H1 (cell line): ENCODE measurements around the gene C1GALT1. TPM values are rescaled to one million over a fixed set of nuclear protein-coding genes. Genes with fewer than 3 reads are reported as not detected.

Source experiments
- CTCF ChIA-PET: fragments of 300-600 bp; sonication (Branson Sonifier 250); formaldehyde crosslinking; loops from one replicate; lab custom pipeline; 2021; ENCODE audit not compliant: partially characterized antibody; lab: Charles Lee
- POLR2A ChIA-PET: fragments of 300-600 bp; sonication (Branson Sonifier 250); formaldehyde crosslinking; loops from one replicate; lab custom pipeline; 2021; ENCODE audit warnings: inconsistent platforms; ENCODE audit not compliant: partially characterized antibody; lab: Charles Lee
- DNase-seq, 2 experiments: peaks; one replicate each; pipeline versions ENCODE4 v3.0.0 to v3.0.0-alpha.2; 2010 to 2022; ENCODE audit warnings: low spot score in 2 of 2, low read depth in 1 of 2, mixed read lengths in 1 of 2
- FAIRE-seq: peaks from 2 replicates; lab custom pipeline; 2011; peaks lifted over from hg19 to GRCh38; lab: Jason Lieb, UNC
- H2AFZ ChIP-seq: 2 replicates; pipeline ENCODE4 v1.8.1; 2012; ENCODE audit warnings: low read length, inconsistent platforms
- H2AK5ac ChIP-seq: 2 replicates; pipeline ENCODE4 v1.6.1; 2013; ENCODE audit warnings: low read depth, low read length
- H2BK120ac ChIP-seq: replicated peaks from 2 replicates; pipeline ENCODE3; 2013; ENCODE audit warnings: low read depth, low read length, inconsistent platforms
- H2BK12ac ChIP-seq: 2 replicates; pipeline ENCODE4 v1.6.1; 2013; ENCODE audit warnings: low read depth, low read length
- H2BK15ac ChIP-seq: 2 replicates; pipeline ENCODE4 v1.6.1; 2013; ENCODE audit warnings: low read length
- H2BK20ac ChIP-seq: 2 replicates; pipeline ENCODE4 v1.6.1; 2013; ENCODE audit warnings: low read length
- H2BK5ac ChIP-seq: 2 replicates; pipeline ENCODE4 v1.6.1; 2013; ENCODE audit warnings: low read depth, low read length
- H3K14ac ChIP-seq: 2 replicates; pipeline ENCODE4 v1.6.1; 2013; ENCODE audit warnings: inconsistent platforms; ENCODE audit not compliant: insufficient read length
- H3K18ac ChIP-seq: 2 replicates; pipeline ENCODE4 v1.6.1; 2013; ENCODE audit warnings: low read length; ENCODE audit errors: extremely low read depth
- H3K23ac ChIP-seq: 2 replicates; pipeline ENCODE4 v1.6.1; 2013; ENCODE audit warnings: inconsistent platforms; ENCODE audit not compliant: insufficient read length
- H3K23me2 ChIP-seq: 2 replicates; pipeline ENCODE4 v1.6.1; 2013; ENCODE audit warnings: low read depth, low read length
- H3K27ac ChIP-seq: 2 replicates; pipeline ENCODE4 v1.6.1; 2011; ENCODE audit warnings: low read depth, low read length, inconsistent platforms
- H3K27me3 ChIP-seq, 4 experiments: replicated peaks in 1 of 4; 1 replicate in 1 of 4; 2 replicates in 3 of 4; pipeline versions ENCODE4 v1.6.1 to v1.8.1; 2011 to 2013; ENCODE audit warnings: low read length in 3 of 4, mild to moderate bottlenecking in 3 of 4, inconsistent platforms in 2 of 4, mixed read lengths in 2 of 4, moderate library complexity in 1 of 4; ENCODE audit not compliant: control insufficient read depth in 3 of 4, insufficient read depth in 3 of 4; ENCODE audit errors: extremely low read depth in 1 of 4
- H3K36me3 ChIP-seq, 4 experiments: 2 replicates each; pipeline versions ENCODE4 v1.6.1 to v1.8.1; 2011 to 2013; ENCODE audit warnings: mild to moderate bottlenecking in 4 of 4, low read length in 3 of 4, moderate library complexity in 2 of 4, control low read depth in 1 of 4, inconsistent platforms in 1 of 4; ENCODE audit not compliant: insufficient read depth in 4 of 4, control insufficient read depth in 2 of 4
- H3K4ac ChIP-seq: replicated peaks from 2 replicates; pipeline ENCODE3; 2013; ENCODE audit warnings: low read length, low read depth, mixed read lengths, inconsistent platforms; ENCODE audit not compliant: insufficient read length
- H3K4me1 ChIP-seq, 4 experiments: replicated peaks in 1 of 4; 1 replicate in 1 of 4; 2 replicates in 3 of 4; pipeline versions ENCODE4 v1.6.1 to v1.8.1; 2011 to 2013; ENCODE audit warnings: low read length in 3 of 4, inconsistent platforms in 2 of 4, mixed read lengths in 1 of 4; ENCODE audit not compliant: insufficient read depth in 4 of 4, control insufficient read depth in 3 of 4
- H3K4me2 ChIP-seq, 2 experiments: 2 replicates each; pipeline versions ENCODE4 v1.6.1 to v1.8.1; 2011 to 2013; ENCODE audit warnings: low read depth in 2 of 2, low read length in 2 of 2, control low read depth in 1 of 2, inconsistent platforms in 1 of 2, mild to moderate bottlenecking in 1 of 2; ENCODE audit not compliant: insufficient read depth in 1 of 2
- H3K4me3 ChIP-seq, 4 experiments: fragments of 200-600, 300-600 bp in 1 of 4; sonication (generic), shearing (Covaris generic), sonication (Bioruptor Twin) in 1 of 4; 2 replicates each; pipeline versions ENCODE4 v1.5.1 to v1.8.1; 2011 to 2016; ENCODE audit warnings: low read length in 4 of 4, low read depth in 3 of 4, control low read depth in 2 of 4, inconsistent platforms in 2 of 4, mild to moderate bottlenecking in 2 of 4, mixed read lengths in 1 of 4, moderate library complexity in 1 of 4; ENCODE audit not compliant: insufficient read depth in 2 of 4; ENCODE audit errors: extremely low read depth in 1 of 4
- H3K56ac ChIP-seq: replicated peaks from 2 replicates; pipeline ENCODE3; 2013; ENCODE audit warnings: low read depth, mild to moderate bottlenecking, mixed read lengths, low read length, inconsistent platforms; ENCODE audit not compliant: insufficient read length
- H3K79me1 ChIP-seq: 2 replicates; pipeline ENCODE4 v1.6.1; 2013; ENCODE audit warnings: low read depth, low read length, control low read depth
- H3K79me2 ChIP-seq, 2 experiments: 2 replicates each; pipeline versions ENCODE4 v1.6.1 to v1.8.1; 2012 to 2013; ENCODE audit warnings: low read length in 2 of 2, mild to moderate bottlenecking in 2 of 2, inconsistent platforms in 1 of 2; ENCODE audit not compliant: insufficient read depth in 2 of 2, control insufficient read depth in 1 of 2
- H3K9ac ChIP-seq, 4 experiments: replicated peaks in 1 of 4; 1 replicate in 1 of 4; 2 replicates in 3 of 4; pipeline versions ENCODE4 v1.6.1 to v1.8.1; 2011 to 2013; ENCODE audit warnings: low read depth in 3 of 4, low read length in 3 of 4, control low read depth in 2 of 4, mild to moderate bottlenecking in 2 of 4, moderate library complexity in 2 of 4, inconsistent platforms in 1 of 4; ENCODE audit errors: extremely low read depth in 1 of 4
- H3K9me3 ChIP-seq, 2 experiments: 2 replicates each; pipeline versions ENCODE4 v1.6.1 to v1.8.1; 2012 to 2013; ENCODE audit warnings: mild to moderate bottlenecking in 2 of 2, moderate library complexity in 2 of 2, control low read depth in 1 of 2, inconsistent platforms in 1 of 2, low read depth in 1 of 2, low read length in 1 of 2, mixed read lengths in 1 of 2; ENCODE audit not compliant: insufficient read depth in 2 of 2
- H4K20me1 ChIP-seq, 2 experiments: replicated peaks in 1 of 2; 2 replicates each; pipeline versions ENCODE3 to v1.8.1; 2011 to 2013; ENCODE audit warnings: inconsistent platforms in 2 of 2, low read length in 2 of 2, mild to moderate bottlenecking in 1 of 2; ENCODE audit not compliant: insufficient read depth in 2 of 2, control insufficient read depth in 1 of 2
- H4K5ac ChIP-seq: 2 replicates; pipeline ENCODE4 v1.6.1; 2013; ENCODE audit warnings: low read length, low read depth, mixed read lengths, inconsistent platforms; ENCODE audit not compliant: insufficient read length
- H4K8ac ChIP-seq: 2 replicates; pipeline ENCODE4 v1.8.0; 2013; ENCODE audit warnings: mild to moderate bottlenecking, moderate library complexity, low read length, inconsistent platforms; ENCODE audit not compliant: insufficient read depth; ENCODE audit errors: extremely low read depth
- H4K91ac ChIP-seq: replicated peaks from 2 replicates; pipeline ENCODE3; 2013; ENCODE audit warnings: low read length, mixed read lengths, inconsistent platforms; ENCODE audit not compliant: insufficient read length
- CBX5 ChIP-seq: fragments of 300-800, 300-1000 bp; sonication (generic); IDR thresholded peaks from 2 replicates; pipeline ENCODE4 v1.7.1; 2016; ENCODE audit warnings: antibody characterized with exemption, low read length, low read depth
- CEBPB ChIP-seq: IDR thresholded peaks from 2 replicates; pipeline ENCODE4 v1.6.1; 2012; ENCODE audit warnings: low read depth, low read length
- CREB1 ChIP-seq: IDR thresholded peaks from 2 replicates; pipeline ENCODE4 v1.6.1; 2012; ENCODE audit warnings: inconsistent platforms
- E2F6 ChIP-seq: IDR thresholded peaks from 2 replicates; pipeline ENCODE4 v1.6.1; 2012; ENCODE audit warnings: inconsistent platforms
- EP300 ChIP-seq, 2 experiments: IDR thresholded peaks; 1 replicate in 1 of 2; 2 replicates in 1 of 2; pipeline ENCODE4 v1.6.1; 2011 to 2012; ENCODE audit warnings: low read depth in 2 of 2, low read length in 2 of 2, mild to moderate bottlenecking in 2 of 2, borderline replicate concordance in 1 of 2, inconsistent platforms in 1 of 2, moderate library complexity in 1 of 2
- HDAC2 ChIP-seq, 2 experiments: fragments of 300-600 bp in 1 of 2; sonication (generic) in 1 of 2; IDR thresholded peaks; 2 replicates each; pipeline ENCODE4 v1.6.1; 2011 to 2012; ENCODE audit warnings: low read depth in 2 of 2, low read length in 2 of 2, mild to moderate bottlenecking in 2 of 2, moderate library complexity in 2 of 2, borderline replicate concordance in 1 of 2, inconsistent platforms in 1 of 2
- RBBP5 ChIP-seq: IDR thresholded peaks from 2 replicates; pipeline ENCODE4 v1.7.1; 2012; ENCODE audit warnings: low read depth, mild to moderate bottlenecking, inconsistent platforms, low read length, moderate library complexity, borderline replicate concordance
- RFX5 ChIP-seq: IDR thresholded peaks from 2 replicates; pipeline ENCODE4 v1.6.1; 2011; ENCODE audit warnings: low read depth, low read length, improper control_type of control experiment, borderline replicate concordance
- SAP30 ChIP-seq: fragments of 300-600 bp; sonication (generic); IDR thresholded peaks from 2 replicates; pipeline ENCODE4 v1.7.1; 2012; ENCODE audit warnings: low read length, moderate library complexity, mild to moderate bottlenecking, inconsistent platforms; ENCODE audit not compliant: insufficient read depth, insufficient replicate concordance
- SIX5 ChIP-seq: IDR thresholded peaks from 2 replicates; pipeline ENCODE4 v1.6.1; 2011; ENCODE audit warnings: mild to moderate bottlenecking, low read depth, low read length
- SRF ChIP-seq: IDR thresholded peaks from 2 replicates; pipeline ENCODE4 v1.6.1; 2011; ENCODE audit warnings: mild to moderate bottlenecking, low read depth, low read length, moderate library complexity
- ZNF274 ChIP-seq: IDR thresholded peaks from 2 replicates; pipeline ENCODE4 v1.7.0; 2012; ENCODE audit warnings: low read length, borderline replicate concordance; ENCODE audit errors: extremely low read depth
- WGBS, 2 experiments: shearing (Covaris generic) in 1 of 2; methylation state at CpG; one replicate each; pipeline versions ENCODE4 v1.1.6 to v1.1.7; 2013 to 2015; ENCODE audit warnings: low lambda C conversion rate in 2 of 2, mixed read lengths in 2 of 2, inconsistent platforms in 1 of 2, low coverage in 1 of 2, missing lambda C conversion rate in 1 of 2; ENCODE audit not compliant: insufficient replicate concordance in 2 of 2, insufficient coverage in 1 of 2, insufficient read length in 1 of 2; ENCODE audit errors: extremely low coverage in 1 of 2, missing lambda C conversion rate in 1 of 2; 5-methylcytosine and 5-hydroxymethylcytosine counted together
- polyA plus RNA-seq, 7 experiments: library from polyadenylated mRNA; depleted of rRNA in 3 of 7; stranded (reverse) in 5 of 7; unstranded in 2 of 7; fragments of >200 nt in 5 of 7; fragments of 200-250 nt in 2 of 7; gene quantifications; 1 replicate in 5 of 7; 2 replicates in 1 of 7; 4 replicates in 1 of 7; pipeline versions ENCODE4 v1.2.1 to v1.2.3, GENCODE V29; 2011 to 2013; ENCODE audit warnings: missing spikeins in 2 of 7, mixed read lengths in 2 of 7
- total RNA-seq: library from RNA; stranded (reverse); fragmentation: NEBNext Ultra II Directional; extraction: Animal tissue kit (Norgen Biotek cat#: 25700); gene quantifications from 2 replicates; pipeline ENCODE4 v1.2.1, GENCODE V29; 2021
- TF ChIP-seq, protein P1 (sequence below): IDR thresholded peaks from 2 replicates; pipeline ENCODE4 v1.6.1; 2012; ENCODE audit warnings: inconsistent platforms

The C1GALT1 gene
- total and polyA plus RNA-seq, 2 of the 8 experiments (the other 6 are each of a cell fraction or from before 2014, with no cell fraction given): 18.7 to 94.2 TPM

GRCh38 chr7:7231865-7232264, 49.5 kb downstream of the C1GALT1 start:
- H4K20me1 ChIP-seq: peaks cover 1 to 2% of the 10 kb centered on the region in 2 experiments
- H3K9ac ChIP-seq: no peak overlapping the region
- no peak overlapping the region for H4K91ac ChIP-seq
- FAIRE-seq (no peak), DNase-seq (no peak)
- no peak overlapping the region for H3K56ac ChIP-seq
- H2AK5ac ChIP-seq: no peak overlapping the region
- H3K18ac ChIP-seq: no peak overlapping the region
- no peak overlapping the region for H3K23ac ChIP-seq
- no peak overlapping the region for H3K4me2 ChIP-seq
- H3K79me1 ChIP-seq: no peaks in the 10 kb centered on the region
- H4K5ac ChIP-seq: no peak overlapping the region
- no peak overlapping the region for H2BK5ac ChIP-seq
- H3K79me2 ChIP-seq: peaks cover 4 to 92% of the 10 kb centered on the region in 2 experiments; a peak in 3 of 4 replicates
- 98% methylated on average over 3 of the region's 3 CpGs; no CpG with 5 or more reads in 1 of the 2 experiments for WGBS, 2 experiments
- H2BK12ac ChIP-seq: no peak overlapping the region
- CTCF ChIA-PET: interaction anchor here (0.7 kb wide), 1 partner anchor 189 kb away, joined by 3 read pairs; no protein-coding TSS in a partner anchor
- no peak overlapping the region for H2BK20ac ChIP-seq
- POLR2A ChIA-PET: interaction anchor here (1.5 kb wide), 1 partner anchor 50 kb away, joined by 3 read pairs; no protein-coding TSS in a partner anchor
- H3K9me3 ChIP-seq: no peaks in the 10 kb centered on the region
- H3K27me3 ChIP-seq: no peaks in the 10 kb centered on the region
- H3K23me2 ChIP-seq: no peaks in the 10 kb centered on the region
- no peak overlapping the region for H3K14ac ChIP-seq
- H3K4ac ChIP-seq: no peak overlapping the region
- H2AFZ ChIP-seq: no peak overlapping the region
- no peak overlapping the region for H3K27ac ChIP-seq
- H3K36me3 ChIP-seq: peaks cover 0 to 16% (median 0%) of the 10 kb centered on the region in 4 experiments; a peak in 3 of 8 replicates
- no peak overlapping the region for H4K8ac ChIP-seq
- peaks cover 0 to 20% (median 13%) of the 10 kb centered on the region in 4 experiments; a peak in 4 of 7 replicates for H3K4me1 ChIP-seq
- H2BK15ac ChIP-seq: no peak overlapping the region
- no peak overlapping the region for H2BK120ac ChIP-seq
- no peak overlapping the region for H3K4me3 ChIP-seq
- no peak for TF ChIP-seq HDAC2 (IDR thresholded peaks at IDR 0.05; ENCODE audit: borderline replicate concordance in 1 of 2, low read depth in 2 of 2, low read length in 2 of 2)
- no peak for TF ChIP-seq ZNF274
- TF ChIP-seq RBBP5: no peak
- TF ChIP-seq CEBPB: no peak
- no peak for TF ChIP-seq RFX5
- no peak for TF ChIP-seq EP300 (IDR thresholded peaks at IDR 0.05; ENCODE audit: borderline replicate concordance in 1 of 2, low read depth in 2 of 2, low read length in 2 of 2)
- TF ChIP-seq CREB1: no peak
- TF ChIP-seq CBX5: no peak
- TF ChIP-seq, protein P1, sequence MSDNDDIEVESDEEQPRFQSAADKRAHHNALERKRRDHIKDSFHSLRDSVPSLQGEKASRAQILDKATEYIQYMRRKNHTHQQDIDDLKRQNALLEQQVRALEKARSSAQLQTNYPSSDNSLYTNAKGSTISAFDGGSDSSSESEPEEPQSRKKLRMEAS: no peak
- TF ChIP-seq E2F6: no peak
- TF ChIP-seq SRF: no peak
- TF ChIP-seq SIX5: no peak
- TF ChIP-seq SAP30: no peak
